ENCODE data around the gene DOCK11.
"Not testable (repeated sequence)": the region's sequence is repeated elsewhere in the genome, so short reads cannot be mapped to it uniquely, and the experiment has no call there.

Gene DOCK11

DNA sequence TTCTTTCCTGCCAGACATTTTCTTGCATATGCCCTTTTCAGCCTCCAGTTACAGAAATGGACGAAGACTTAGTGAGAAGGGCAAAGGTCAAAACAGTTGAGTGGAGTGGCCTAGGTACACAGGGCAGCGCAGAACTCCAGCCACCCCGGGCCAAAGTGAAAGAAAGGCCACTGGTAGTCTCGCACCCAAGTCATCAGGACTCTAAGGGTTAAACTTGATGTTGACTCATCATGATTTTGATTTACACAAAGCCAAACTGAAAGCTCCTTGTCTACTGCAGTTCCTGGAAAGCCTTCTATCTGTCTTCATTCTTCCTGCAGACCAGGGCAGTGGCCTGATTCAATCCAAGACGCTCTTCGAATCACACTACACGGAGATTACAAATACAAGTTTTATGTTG is 229.2 kb downstream of the DOCK11 start:
- no peak overlapping the region for H3K27ac ChIP-seq (ENCODE audit: insufficient read depth, low read length, poor library complexity, severe bottlenecking)
- DNase-seq = no peak
- no peak overlapping the region for H3K4me3 ChIP-seq (ENCODE audit: insufficient read depth, low read depth, low read length, poor library complexity, severe bottlenecking)
- H3K4me1 ChIP-seq (ENCODE audit: control insufficient read depth, insufficient read depth, low read length, poor library complexity, severe bottlenecking) = no peaks in the 10 kb centered on the region
- no peaks in the 10 kb centered on the region for H3K27me3 ChIP-seq (replicated peaks; ENCODE audit: control insufficient read depth, insufficient read depth, low read length, poor library complexity, severe bottlenecking)
- no peaks in the 10 kb centered on the region for H3K36me3 ChIP-seq (ENCODE audit: control insufficient read depth, insufficient read depth, low read length)
- no peaks in the 10 kb centered on the region for H3K9me3 ChIP-seq (ENCODE audit: control insufficient read depth, low read length)

DNA sequence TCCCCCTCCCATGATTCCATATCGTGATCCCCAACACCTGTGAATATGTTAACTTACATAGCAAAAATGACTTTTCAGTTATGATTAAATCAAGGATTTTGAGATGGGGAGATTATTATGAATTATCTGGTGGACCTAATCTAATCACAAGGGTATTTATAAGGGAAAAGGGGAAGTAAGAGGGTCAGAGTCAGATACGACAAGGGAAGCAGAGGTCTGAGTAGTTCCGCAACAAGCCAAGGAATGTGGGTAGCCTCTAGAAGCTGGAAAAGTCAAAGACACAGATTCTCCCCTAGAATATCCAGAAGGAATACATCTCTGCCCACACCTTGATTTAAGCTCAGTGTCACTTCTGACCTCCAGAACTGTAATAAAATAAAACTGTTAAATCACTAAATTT is 230.8 kb downstream of the DOCK11 start:
- Histone ChIP-seq H3K36me3 (ENCODE audit: control insufficient read depth, insufficient read depth, low read length) (no peaks in the 10 kb centered on the region), H3K27me3 (replicated peaks; ENCODE audit: control insufficient read depth, insufficient read depth, low read length, poor library complexity, severe bottlenecking) (no peaks in the 10 kb centered on the region), H3K9me3 (ENCODE audit: control insufficient read depth, low read length) (no peaks in the 10 kb centered on the region), H3K4me1 (ENCODE audit: control insufficient read depth, insufficient read depth, low read length, poor library complexity, severe bottlenecking) (no peaks in the 10 kb centered on the region), H3K27ac (ENCODE audit: insufficient read depth, low read length, poor library complexity, severe bottlenecking) (no peak overlapping the region), H3K4me3 (ENCODE audit: insufficient read depth, low read depth, low read length, poor library complexity, severe bottlenecking) (no peak overlapping the region)
- DNase-seq = no peak

DNA sequence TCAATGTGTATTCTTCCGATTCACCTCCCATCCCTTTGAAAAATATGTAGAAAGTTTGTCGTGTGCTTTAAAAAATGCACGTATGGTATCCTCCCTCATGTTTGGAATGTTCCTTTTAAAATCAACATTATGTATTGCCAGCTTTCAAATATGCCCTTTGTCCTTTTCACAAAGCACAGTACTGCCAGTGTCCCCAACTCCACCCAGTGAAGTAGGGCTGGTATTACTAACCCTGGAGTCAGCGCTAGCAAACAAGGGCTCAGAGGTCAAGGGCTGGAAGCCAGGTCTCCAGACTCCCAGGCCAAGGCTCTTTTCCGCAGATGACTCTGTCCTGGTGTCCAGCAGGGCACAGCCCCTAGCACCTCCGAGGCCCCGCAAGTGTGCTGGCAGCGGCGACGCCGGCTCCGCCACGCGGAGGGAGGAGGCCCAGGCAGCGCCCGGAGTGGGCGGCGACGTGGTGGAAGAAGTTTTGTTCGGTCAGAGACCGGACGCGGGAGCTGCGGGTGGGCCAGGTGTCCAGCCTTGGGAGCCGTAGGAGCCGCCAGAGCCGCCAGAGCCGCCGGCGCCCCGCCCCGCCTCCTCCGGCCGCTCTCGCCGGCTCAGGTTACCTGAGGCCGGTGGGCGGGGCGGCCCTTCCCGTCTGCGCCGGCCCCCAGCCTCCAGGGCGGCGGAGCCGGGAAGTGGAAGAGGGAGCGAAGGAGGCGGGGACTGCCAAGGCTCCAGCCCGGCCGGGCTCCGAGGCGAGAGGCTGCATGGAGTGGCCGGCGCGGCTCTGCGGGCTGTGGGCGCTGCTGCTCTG is 231.5 kb downstream of the DOCK11 start, which contains the start of gene IL13RA1:
Gene IL13RA1, plus strand, starts transcription at position 720 of the 799 bp plus-strand sequence. Its CDS starts 33 bp downstream, at position 753.
- Histone ChIP-seq H3K27ac (ENCODE audit: insufficient read depth, low read length, poor library complexity, severe bottlenecking) (no peak within 1 kb of the TSS), H3K27me3 (replicated peaks; ENCODE audit: control insufficient read depth, insufficient read depth, low read length, poor library complexity, severe bottlenecking) (no peaks in the 10 kb centered on the region), H3K4me3 (ENCODE audit: insufficient read depth, low read depth, low read length, poor library complexity, severe bottlenecking) (peak within 1 kb of the TSS; percentile 39), H3K36me3 (ENCODE audit: control insufficient read depth, insufficient read depth, low read length) (no peaks in the 10 kb centered on the region), H3K9me3 (ENCODE audit: control insufficient read depth, low read length) (no peaks in the 10 kb centered on the region), H3K4me1 (ENCODE audit: control insufficient read depth, insufficient read depth, low read length, poor library complexity, severe bottlenecking) (no peaks in the 10 kb centered on the region)
- DNase-seq = peak in 1 of 3 donors; percentile 6

GRCh38 chrX:118727686-118728339 is 232.2 kb downstream of the DOCK11 start:
- H3K4me1 ChIP-seq (ENCODE audit: control insufficient read depth, insufficient read depth, low read length, poor library complexity, severe bottlenecking) = no peaks in the 10 kb centered on the region
- no peaks in the 10 kb centered on the region for H3K27me3 ChIP-seq (replicated peaks; ENCODE audit: control insufficient read depth, insufficient read depth, low read length, poor library complexity, severe bottlenecking)
- peak overlapping the region; percentile 39 for H3K4me3 ChIP-seq (ENCODE audit: insufficient read depth, low read depth, low read length, poor library complexity, severe bottlenecking)
- DNase-seq = no peak
- H3K9me3 ChIP-seq (ENCODE audit: control insufficient read depth, low read length) = no peaks in the 10 kb centered on the region
- no peaks in the 10 kb centered on the region for H3K36me3 ChIP-seq (ENCODE audit: control insufficient read depth, insufficient read depth, low read length)
- H3K27ac ChIP-seq (ENCODE audit: insufficient read depth, low read length, poor library complexity, severe bottlenecking) = no peak overlapping the region

- Histone ChIP-seq H3K36me3 (ENCODE audit: control insufficient read depth, insufficient read depth, low read length) (no peaks in the 10 kb centered on the region), H3K4me3 (ENCODE audit: insufficient read depth, low read depth, low read length, poor library complexity, severe bottlenecking) (no peak overlapping the region), H3K9me3 (ENCODE audit: control insufficient read depth, low read length) (no peaks in the 10 kb centered on the region), H3K27me3 (replicated peaks; ENCODE audit: control insufficient read depth, insufficient read depth, low read length, poor library complexity, severe bottlenecking) (no peaks in the 10 kb centered on the region), H3K27ac (ENCODE audit: insufficient read depth, low read length, poor library complexity, severe bottlenecking) (no peak overlapping the region), H3K4me1 (ENCODE audit: control insufficient read depth, insufficient read depth, low read length, poor library complexity, severe bottlenecking) (no peaks in the 10 kb centered on the region)
- no peak for DNase-seq
These were observed 233.5 kb downstream of the DOCK11 start for GRCh38 chrX:118729042-118729652.

- Histone ChIP-seq H3K4me3 (ENCODE audit: insufficient read depth, low read depth, low read length, poor library complexity, severe bottlenecking) (no peak overlapping the region), H3K4me1 (ENCODE audit: control insufficient read depth, insufficient read depth, low read length, poor library complexity, severe bottlenecking) (no peaks in the 10 kb centered on the region), H3K27me3 (replicated peaks; ENCODE audit: control insufficient read depth, insufficient read depth, low read length, poor library complexity, severe bottlenecking) (no peaks in the 10 kb centered on the region), H3K9me3 (ENCODE audit: control insufficient read depth, low read length) (no peaks in the 10 kb centered on the region), H3K36me3 (ENCODE audit: control insufficient read depth, insufficient read depth, low read length) (no peaks in the 10 kb centered on the region), H3K27ac (ENCODE audit: insufficient read depth, low read length, poor library complexity, severe bottlenecking) (no peak overlapping the region)
- no peak for DNase-seq
These were observed 235.1 kb downstream of the DOCK11 start for GRCh38 chrX:118730500-118731247.

GRCh38 chrX:118732551-118732950 is 236.9 kb downstream of the DOCK11 start:
- not testable (repeated sequence) for DNase-seq; H3K36me3 ChIP-seq (ENCODE audit: control insufficient read depth, insufficient read depth, low read length); H3K27me3 ChIP-seq (replicated peaks; ENCODE audit: control insufficient read depth, insufficient read depth, low read length, poor library complexity, severe bottlenecking); H3K27ac ChIP-seq (ENCODE audit: insufficient read depth, low read length, poor library complexity, severe bottlenecking); H3K4me3 ChIP-seq (ENCODE audit: insufficient read depth, low read depth, low read length, poor library complexity, severe bottlenecking); H3K9me3 ChIP-seq (ENCODE audit: control insufficient read depth, low read length); H3K4me1 ChIP-seq (ENCODE audit: control insufficient read depth, insufficient read depth, low read length, poor library complexity, severe bottlenecking)

GRCh38 chrX:118734909-118735308 is 239.3 kb downstream of the DOCK11 start:
- DNase-seq = no peak
- H3K9me3 ChIP-seq (ENCODE audit: control insufficient read depth, low read length) = no peaks in the 10 kb centered on the region
- H3K36me3 ChIP-seq (ENCODE audit: control insufficient read depth, insufficient read depth, low read length) = no peaks in the 10 kb centered on the region
- H3K27me3 ChIP-seq (replicated peaks; ENCODE audit: control insufficient read depth, insufficient read depth, low read length, poor library complexity, severe bottlenecking) = no peaks in the 10 kb centered on the region
- no peaks in the 10 kb centered on the region for H3K4me1 ChIP-seq (ENCODE audit: control insufficient read depth, insufficient read depth, low read length, poor library complexity, severe bottlenecking)
- no peak overlapping the region for H3K27ac ChIP-seq (ENCODE audit: insufficient read depth, low read length, poor library complexity, severe bottlenecking)
- H3K4me3 ChIP-seq (ENCODE audit: insufficient read depth, low read depth, low read length, poor library complexity, severe bottlenecking) = no peak overlapping the region

All from effector memory CD4-positive, alpha-beta T cell (primary cell).